Glomerular endothelial cell (primary cell): ENCODE results near the gene TOGARAM1. TPM values are rescaled to one million over a fixed set of nuclear protein-coding genes. Genes with fewer than 3 reads are reported as not detected.

Experiments
- DNase-seq: peaks from one replicate; pipeline ENCODE4 v3.0.0-alpha.2; 2011; ENCODE audit warnings: low read depth, low spot score; ENCODE audit errors: extremely low read depth
- total RNA-seq: library from RNA; depleted of rRNA; stranded (reverse); fragments of >200 nt; gene quantifications from 2 replicates; pipeline ENCODE4 v1.2.3, GENCODE V29; 2015

TOGARAM1 gene, protein sequence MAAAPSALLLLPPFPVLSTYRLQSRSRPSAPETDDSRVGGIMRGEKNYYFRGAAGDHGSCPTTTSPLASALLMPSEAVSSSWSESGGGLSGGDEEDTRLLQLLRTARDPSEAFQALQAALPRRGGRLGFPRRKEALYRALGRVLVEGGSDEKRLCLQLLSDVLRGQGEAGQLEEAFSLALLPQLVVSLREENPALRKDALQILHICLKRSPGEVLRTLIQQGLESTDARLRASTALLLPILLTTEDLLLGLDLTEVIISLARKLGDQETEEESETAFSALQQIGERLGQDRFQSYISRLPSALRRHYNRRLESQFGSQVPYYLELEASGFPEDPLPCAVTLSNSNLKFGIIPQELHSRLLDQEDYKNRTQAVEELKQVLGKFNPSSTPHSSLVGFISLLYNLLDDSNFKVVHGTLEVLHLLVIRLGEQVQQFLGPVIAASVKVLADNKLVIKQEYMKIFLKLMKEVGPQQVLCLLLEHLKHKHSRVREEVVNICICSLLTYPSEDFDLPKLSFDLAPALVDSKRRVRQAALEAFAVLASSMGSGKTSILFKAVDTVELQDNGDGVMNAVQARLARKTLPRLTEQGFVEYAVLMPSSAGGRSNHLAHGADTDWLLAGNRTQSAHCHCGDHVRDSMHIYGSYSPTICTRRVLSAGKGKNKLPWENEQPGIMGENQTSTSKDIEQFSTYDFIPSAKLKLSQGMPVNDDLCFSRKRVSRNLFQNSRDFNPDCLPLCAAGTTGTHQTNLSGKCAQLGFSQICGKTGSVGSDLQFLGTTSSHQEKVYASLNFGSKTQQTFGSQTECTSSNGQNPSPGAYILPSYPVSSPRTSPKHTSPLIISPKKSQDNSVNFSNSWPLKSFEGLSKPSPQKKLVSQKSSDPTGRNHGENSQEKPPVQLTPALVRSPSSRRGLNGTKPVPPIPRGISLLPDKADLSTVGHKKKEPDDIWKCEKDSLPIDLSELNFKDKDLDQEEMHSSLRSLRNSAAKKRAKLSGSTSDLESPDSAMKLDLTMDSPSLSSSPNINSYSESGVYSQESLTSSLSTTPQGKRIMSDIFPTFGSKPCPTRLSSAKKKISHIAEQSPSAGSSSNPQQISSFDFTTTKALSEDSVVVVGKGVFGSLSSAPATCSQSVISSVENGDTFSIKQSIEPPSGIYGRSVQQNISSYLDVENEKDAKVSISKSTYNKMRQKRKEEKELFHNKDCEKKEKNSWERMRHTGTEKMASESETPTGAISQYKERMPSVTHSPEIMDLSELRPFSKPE (N-terminal part only)
- 21.7 and 28.3 TPM in 2 replicates for total RNA-seq

DNA sequence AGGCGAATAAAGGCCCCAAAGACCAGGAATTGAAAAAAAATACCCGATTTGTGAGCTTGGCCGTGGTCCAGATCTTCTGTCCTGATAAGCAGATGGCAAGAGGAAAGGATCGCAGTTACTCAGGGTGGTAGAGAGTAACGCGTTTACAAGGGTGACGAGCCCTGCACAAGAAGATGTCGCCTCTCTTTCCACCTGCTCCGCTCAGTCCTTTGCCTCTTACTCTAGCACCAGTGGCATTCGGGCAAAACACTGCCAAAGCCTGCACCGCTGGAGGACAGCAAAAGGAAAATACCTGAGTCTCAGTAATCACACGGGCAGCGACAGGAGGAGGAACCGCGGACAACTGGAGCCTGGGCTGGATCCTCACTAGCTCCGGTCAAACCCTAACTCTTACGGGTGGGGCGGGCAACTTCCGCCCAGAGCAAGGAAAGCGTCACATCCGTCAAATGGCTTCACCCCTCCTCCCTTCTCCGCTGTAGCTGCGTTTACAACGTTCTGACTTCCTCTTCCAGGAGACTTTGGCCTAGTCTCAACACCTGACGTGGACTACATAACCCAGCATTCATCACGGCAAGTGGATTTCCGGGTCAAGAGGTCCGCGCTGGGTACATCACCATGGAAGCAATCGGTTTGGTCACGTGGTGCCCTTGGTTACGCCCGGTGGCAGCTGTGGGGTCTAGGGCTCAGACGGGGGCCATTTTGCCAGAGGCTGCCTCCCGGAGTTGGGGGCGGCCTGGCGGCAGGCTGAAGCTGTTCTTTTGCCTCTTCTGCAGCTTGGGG, at the start of gene TOGARAM1, which contains the start of gene KLHL28:
Gene TOGARAM1, plus strand, starts transcription at position 637 of the 780 bp plus-strand sequence. CDS start 232 bp downstream, outside the sequence.
Gene KLHL28, minus strand, starts transcription at position 394 of the 780 bp plus-strand sequence. CDS start 16,019 bp downstream, outside the sequence.
- peak; percentile 99 for DNase-seq

GRCh38 chr14:44914849-44915248, 47.1 kb upstream of the TOGARAM1 start:
- no peak for DNase-seq

GRCh38 chr14:44928793-44929192, 33.2 kb upstream of the TOGARAM1 start:
- DNase-seq: no peak

DNA sequence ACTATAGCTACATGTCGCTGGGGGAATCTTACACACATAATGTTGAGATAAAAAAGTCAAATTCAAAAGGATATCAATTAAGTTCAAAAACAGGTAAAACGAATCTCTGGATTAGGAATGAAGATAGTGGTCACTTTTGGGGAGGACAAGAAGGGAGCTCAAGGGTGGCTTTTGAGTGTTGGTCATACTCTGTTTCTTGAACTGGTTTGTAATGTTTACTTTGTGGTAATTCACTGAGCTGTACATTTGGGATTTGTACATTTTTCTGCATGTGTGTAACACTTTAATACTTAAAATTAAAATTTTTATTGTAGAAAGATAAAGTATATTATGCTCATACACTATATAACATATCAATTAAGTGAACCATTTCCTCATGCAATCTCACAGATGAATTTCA, 26.8 kb upstream of the TOGARAM1 start:
- no peak for DNase-seq

DNA sequence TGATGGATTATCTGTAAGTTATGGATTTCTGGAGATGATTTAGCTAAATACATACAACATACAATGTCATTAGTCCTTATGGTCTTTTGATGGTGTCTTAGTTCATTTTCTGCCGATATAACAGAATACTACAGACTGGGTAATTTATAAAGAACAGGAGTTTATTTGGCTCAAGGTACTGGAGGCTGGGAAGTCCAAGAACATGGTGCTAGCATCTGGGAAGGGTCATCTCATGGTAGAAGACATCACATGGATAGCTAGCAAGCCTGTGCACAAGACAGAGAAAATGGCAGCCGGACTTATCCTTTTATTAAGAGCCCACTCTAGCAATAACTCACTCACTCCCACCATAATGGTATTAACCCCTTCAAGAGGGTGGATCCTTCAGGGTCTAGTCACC, 24.4 kb upstream of the TOGARAM1 start:
- no peak for DNase-seq

- no peak for DNase-seq
Measured at GRCh38 chr14:44940211-44940610, 21.8 kb upstream of the TOGARAM1 start.

DNA sequence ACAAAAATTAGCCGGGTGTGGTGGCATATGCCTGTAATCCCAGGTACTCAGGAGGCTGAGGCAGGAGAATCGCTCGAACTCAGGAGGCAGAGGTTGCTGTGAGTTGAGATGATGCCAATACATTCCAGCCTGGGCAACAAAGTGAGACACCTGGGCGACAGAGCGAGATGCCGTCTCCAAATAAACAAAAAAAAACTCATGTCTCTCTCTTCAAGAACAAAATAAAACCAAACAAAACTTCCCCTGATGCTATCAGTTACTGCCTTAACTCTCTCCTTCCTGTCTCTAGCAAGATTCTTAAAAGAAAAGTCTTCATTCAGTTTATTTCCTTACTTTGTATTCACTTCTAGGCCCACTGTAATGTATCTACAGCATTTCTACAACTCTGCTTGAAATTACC, 21.0 kb upstream of the TOGARAM1 start:
- DNase-seq: no peak

DNA sequence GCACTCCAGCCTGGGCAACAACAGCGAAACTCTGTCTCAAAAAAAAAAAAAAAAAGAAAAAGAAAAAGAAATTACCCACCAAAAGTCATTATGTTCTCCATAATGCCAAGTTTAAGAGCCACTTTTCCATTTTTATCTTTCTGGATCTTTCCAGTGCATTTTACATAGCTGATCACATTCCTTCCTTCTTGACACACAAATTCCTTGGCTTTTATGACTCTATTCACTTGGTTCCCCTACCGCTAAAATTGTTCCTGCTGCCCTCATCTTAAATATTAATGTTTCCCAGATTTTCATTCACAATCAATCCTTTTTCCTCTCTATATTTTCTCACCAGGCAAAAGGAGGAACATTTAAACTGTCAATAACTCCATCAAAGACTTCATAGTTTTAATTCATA, 20.4 kb upstream of the TOGARAM1 start:
- no peak for DNase-seq

DNA sequence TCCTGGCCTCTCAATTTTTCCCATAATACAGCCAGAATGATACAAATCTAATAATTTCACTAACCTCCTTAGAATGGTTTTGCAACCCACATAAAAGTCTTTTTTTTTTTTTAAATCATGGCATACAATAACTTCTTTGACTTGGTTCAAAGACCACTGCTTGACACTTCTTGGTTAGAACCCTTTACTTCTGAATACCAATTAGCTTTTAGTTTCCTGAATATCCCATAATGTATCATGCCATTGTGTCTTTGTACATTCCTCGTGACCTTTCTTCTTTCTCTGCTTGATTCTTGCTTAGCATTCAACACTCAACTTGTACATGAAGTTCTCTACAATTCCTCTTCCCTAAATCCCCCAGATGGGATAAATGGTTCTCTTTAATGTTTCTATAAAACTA, 19.6 kb upstream of the TOGARAM1 start:
- no peak for DNase-seq

DNA sequence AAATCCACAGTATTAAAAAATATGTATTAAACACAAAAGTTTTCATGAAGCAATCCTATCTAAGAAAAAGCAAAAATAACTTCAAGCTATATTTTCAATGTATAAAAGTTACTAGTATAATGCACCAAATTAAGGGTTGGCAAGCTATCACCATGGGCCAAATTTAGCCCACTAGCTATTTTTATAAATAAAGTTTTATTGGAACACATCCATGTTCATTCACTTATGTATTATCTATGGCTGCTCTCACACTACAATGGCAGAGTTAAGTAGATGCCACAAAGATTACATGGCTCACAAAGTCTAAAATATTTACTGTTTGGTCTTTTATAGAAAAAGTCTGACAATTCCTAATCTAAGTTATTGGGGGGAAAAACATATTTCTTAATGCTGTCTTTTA, 17.9 kb upstream of the TOGARAM1 start:
- no peak for DNase-seq

DNA sequence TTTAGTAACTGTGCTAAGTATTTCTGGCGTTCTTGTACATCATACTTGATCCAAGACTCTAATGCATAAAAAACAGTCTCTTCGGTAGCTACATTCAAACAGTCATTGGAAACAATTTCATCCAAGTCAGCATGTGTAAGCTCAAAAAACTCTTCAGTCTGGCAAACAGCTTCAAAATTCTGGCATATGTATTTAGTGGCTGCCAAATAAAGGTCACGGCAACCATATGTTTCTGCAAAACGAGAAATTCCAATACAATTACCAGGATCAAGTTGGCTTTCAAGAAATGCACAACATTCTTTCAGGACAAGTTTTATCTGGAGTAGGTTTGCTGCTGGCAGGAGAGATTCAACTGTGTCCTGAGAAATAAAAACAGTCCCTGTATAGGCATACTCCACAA, 16.7 kb upstream of the TOGARAM1 start:
- DNase-seq: no peak

DNA sequence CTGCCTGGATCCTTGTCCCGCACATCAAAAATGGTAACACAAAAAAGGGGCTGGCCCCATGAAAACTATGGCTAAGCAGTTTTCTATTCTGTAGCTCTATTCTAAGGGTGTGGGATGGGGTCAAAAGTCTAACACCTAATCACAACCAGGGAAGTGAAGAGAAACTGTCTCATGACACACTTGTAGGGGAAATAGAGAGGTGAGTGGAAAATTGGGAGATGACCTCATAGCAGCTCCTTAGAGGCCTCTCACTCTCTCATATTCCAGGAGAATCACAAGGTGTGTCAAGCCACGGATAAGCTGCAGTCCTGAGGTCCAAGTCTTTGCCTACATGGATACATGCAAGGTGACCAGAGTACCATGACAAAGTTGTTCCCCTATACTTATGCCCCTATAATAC, 10.9 kb upstream of the TOGARAM1 start:
- no peak for DNase-seq

- DNase-seq: no peak
Measured at GRCh38 chr14:44952391-44953110, 9.4 kb upstream of the TOGARAM1 start.

GRCh38 chr14:44954750-44955149, 7.2 kb upstream of the TOGARAM1 start:
- no peak for DNase-seq

GRCh38 chr14:44955528-44955927, 6.5 kb upstream of the TOGARAM1 start:
- DNase-seq: no peak

DNA sequence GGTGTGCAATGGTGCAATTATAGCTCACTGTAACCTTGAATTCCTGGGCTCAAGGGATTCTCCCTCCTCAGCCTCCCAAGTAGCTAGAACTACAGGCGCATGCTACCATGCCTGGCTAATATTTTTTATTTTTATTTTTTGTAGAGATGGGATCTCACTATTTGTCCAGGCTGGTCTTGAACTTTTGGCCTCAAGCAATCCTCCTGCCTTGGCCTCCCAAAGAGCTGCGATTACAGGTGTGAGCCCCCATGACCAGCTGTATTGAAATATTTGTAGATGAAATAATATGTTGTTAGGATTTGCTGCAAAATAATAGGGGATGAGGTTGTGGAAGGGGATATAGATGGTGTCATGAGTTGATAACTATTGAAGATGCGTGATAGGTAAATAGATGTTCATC, 5.1 kb upstream of the TOGARAM1 start:
- DNase-seq: no peak

DNA sequence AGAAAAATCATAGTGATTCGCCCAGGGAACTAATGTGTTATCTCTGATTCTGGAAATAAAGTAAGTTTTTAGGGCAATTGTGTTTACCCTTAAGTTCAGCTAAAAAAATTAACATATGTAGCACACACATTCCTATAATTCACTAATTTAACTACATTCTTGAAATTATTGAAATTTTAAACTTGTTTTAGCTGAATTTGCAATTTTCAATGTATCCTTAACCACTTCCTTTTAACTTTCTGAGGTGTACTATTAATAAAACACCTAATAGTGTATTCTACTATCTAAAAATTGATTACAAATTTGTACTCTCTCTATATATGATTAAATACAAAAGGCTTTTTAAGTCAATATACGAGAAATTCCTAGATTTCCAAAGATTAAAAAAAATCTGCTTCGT, 2.5 kb upstream of the TOGARAM1 start:
- DNase-seq: no peak

DNA sequence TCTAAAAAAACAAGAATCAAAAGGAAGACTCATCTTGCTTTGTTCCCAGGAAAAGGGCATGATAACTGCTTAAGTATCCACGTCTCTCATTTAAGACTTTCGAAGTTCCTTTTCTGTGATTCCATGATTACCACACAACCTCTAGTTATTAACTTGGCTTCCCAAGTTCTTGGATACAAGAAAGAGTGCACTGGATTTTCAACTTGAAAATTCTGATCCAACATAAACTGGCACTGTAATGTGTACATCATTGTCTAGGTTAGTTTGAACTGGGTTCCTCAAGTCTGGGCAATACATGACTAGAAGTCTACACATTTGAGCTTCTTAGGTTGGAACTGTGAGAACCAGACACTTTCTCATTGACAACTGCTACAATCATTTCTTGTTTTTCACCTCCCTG, 1.8 kb upstream of the TOGARAM1 start:
- DNase-seq: no peak

DNA sequence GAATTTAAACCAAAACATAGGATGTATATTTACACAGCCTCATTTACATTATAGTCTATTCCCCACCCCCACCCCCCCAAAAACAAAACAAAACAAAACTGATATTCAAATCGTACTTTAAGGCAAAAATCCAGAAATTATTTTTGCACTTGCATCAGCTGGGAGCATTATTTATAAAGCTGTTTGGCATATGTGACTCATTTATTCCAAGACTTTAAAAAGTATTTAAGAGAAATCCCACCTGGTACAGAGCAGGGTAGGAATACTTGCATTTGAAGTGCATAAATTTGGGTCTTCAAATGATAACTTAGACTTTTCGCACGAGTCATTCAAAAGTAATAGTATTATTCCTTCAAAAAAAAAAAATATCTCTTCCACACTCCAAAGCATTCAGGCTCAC, 1.3 kb upstream of the TOGARAM1 start:
- no peak for DNase-seq
